ENCODE results near the gene ANK3. TPM values are rescaled to one million over a fixed set of nuclear protein-coding genes. Genes with fewer than 3 reads are reported as not detected.

The ANK3 gene
- total RNA-seq, 2 donors from 2014 or later: 55.4 to 126 TPM

GRCh38 chr10:60260321-60260720 is 129.4 kb downstream of the ANK3 start:
- no peak for ATAC-seq (ENCODE audit: insufficient number of reproducible peaks, low FRiP score, low read depth)
- no peaks in the 10 kb centered on the region for H3K4me1 ChIP-seq (ENCODE audit: control insufficient read depth in 1 of 2, low read depth in 2 of 2)

GRCh38 chr10:60258429-60258797 is 131.3 kb downstream of the ANK3 start:
- Histone ChIP-seq H3K27ac (no peak overlapping the region), H3K27me3 (replicated peaks; ENCODE audit: insufficient read depth) (no peaks in the 10 kb centered on the region), H3K9me3 (no peaks in the 10 kb centered on the region), H3K4me3 (no peak overlapping the region), H3K4me1 (ENCODE audit: control insufficient read depth in 1 of 2, low read depth in 2 of 2) (no peaks in the 10 kb centered on the region), H3K36me3 (no peaks in the 10 kb centered on the region)
- ATAC-seq (ENCODE audit: insufficient number of reproducible peaks, low FRiP score, low read depth) (no peak), DNase-seq (ENCODE audit: low spot score) (no peak)
- TF ChIP-seq, protein P1, sequence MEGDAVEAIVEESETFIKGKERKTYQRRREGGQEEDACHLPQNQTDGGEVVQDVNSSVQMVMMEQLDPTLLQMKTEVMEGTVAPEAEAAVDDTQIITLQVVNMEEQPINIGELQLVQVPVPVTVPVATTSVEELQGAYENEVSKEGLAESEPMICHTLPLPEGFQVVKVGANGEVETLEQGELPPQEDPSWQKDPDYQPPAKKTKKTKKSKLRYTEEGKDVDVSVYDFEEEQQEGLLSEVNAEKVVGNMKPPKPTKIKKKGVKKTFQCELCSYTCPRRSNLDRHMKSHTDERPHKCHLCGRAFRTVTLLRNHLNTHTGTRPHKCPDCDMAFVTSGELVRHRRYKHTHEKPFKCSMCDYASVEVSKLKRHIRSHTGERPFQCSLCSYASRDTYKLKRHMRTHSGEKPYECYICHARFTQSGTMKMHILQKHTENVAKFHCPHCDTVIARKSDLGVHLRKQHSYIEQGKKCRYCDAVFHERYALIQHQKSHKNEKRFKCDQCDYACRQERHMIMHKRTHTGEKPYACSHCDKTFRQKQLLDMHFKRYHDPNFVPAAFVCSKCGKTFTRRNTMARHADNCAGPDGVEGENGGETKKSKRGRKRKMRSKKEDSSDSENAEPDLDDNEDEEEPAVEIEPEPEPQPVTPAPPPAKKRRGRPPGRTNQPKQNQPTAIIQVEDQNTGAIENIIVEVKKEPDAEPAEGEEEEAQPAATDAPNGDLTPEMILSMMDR (IDR thresholded peaks at IDR 0.05): no peak

More at GRCh38 chr10:60260321-60260720, 129.4 kb downstream of the ANK3 start:
- H3K4me3 ChIP-seq: no peak overlapping the region
- H3K27me3 ChIP-seq (replicated peaks; ENCODE audit: insufficient read depth): no peaks in the 10 kb centered on the region
- no peaks in the 10 kb centered on the region for H3K36me3 ChIP-seq
- H3K9me3 ChIP-seq: no peaks in the 10 kb centered on the region
- no peak for DNase-seq (ENCODE audit: low spot score)
- no peak overlapping the region for H3K27ac ChIP-seq
- TF ChIP-seq, protein P1 (IDR thresholded peaks at IDR 0.05): no peak

DNA sequence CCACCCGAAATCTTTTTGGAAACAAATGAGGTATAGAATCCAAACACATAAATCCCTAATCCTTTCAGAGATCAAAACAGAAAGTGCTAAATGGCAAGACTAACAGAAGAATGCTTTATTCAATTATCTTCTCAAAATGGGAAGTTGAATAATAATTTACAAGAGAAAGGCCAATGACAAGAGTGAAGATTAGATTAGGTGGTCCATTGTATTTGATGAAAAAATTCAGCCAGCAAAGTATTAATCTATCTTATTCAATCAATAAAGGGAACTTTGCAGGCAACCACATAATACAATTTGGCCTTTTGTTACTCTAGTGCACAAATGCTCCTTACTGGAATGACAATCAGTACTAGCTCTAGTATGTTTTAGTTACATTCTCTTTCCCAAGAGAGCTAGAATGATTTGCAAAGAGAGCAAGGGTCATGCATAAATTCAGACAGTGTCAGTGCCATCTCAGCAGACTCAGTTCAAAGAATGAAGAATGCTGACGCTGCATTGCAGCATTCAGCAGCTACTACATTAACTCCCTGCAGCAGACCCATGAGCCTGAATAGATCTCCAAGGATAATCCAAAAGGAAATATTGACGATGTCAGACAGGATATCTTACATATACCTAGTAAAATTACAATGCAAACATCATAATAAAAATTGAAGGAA is 131.8 kb downstream of the ANK3 start:
- H3K27ac ChIP-seq: no peak overlapping the region
- ATAC-seq (ENCODE audit: insufficient number of reproducible peaks, low FRiP score, low read depth): no peak
- TF ChIP-seq, protein P1 (IDR thresholded peaks at IDR 0.05): no peak
- no peaks in the 10 kb centered on the region for H3K4me1 ChIP-seq (ENCODE audit: control insufficient read depth in 1 of 2, low read depth in 2 of 2)
- no peak for DNase-seq (ENCODE audit: low spot score)
- H3K4me3 ChIP-seq: no peak overlapping the region
- H3K36me3 ChIP-seq: no peaks in the 10 kb centered on the region
- H3K27me3 ChIP-seq (replicated peaks; ENCODE audit: insufficient read depth): no peaks in the 10 kb centered on the region
- H3K9me3 ChIP-seq: no peaks in the 10 kb centered on the region

- Histone ChIP-seq H3K36me3 (no peaks in the 10 kb centered on the region), H3K4me3 (no peak overlapping the region), H3K4me1 (ENCODE audit: control insufficient read depth in 1 of 2, low read depth in 2 of 2) (no peaks in the 10 kb centered on the region), H3K9me3 (no peaks in the 10 kb centered on the region), H3K27ac (no peak overlapping the region), H3K27me3 (replicated peaks; ENCODE audit: insufficient read depth) (no peaks in the 10 kb centered on the region)
- no peak for ATAC-seq (ENCODE audit: insufficient number of reproducible peaks, low FRiP score, low read depth)
- DNase-seq (ENCODE audit: low spot score): no peak
- TF ChIP-seq, protein P1 (IDR thresholded peaks at IDR 0.05): no peak
These were observed 134.9 kb downstream of the ANK3 start for GRCh38 chr10:60254776-60255175.

- H3K27ac ChIP-seq: no peak overlapping the region
- H3K36me3 ChIP-seq: no peaks in the 10 kb centered on the region
- H3K27me3 ChIP-seq (replicated peaks; ENCODE audit: insufficient read depth): no peaks in the 10 kb centered on the region
- TF ChIP-seq, protein P1 (IDR thresholded peaks at IDR 0.05): no peak
- no peak for DNase-seq (ENCODE audit: low spot score)
- no peaks in the 10 kb centered on the region for H3K4me1 ChIP-seq (ENCODE audit: control insufficient read depth in 1 of 2, low read depth in 2 of 2)
- H3K4me3 ChIP-seq: no peak overlapping the region
- H3K9me3 ChIP-seq: no peaks in the 10 kb centered on the region
- no peak for ATAC-seq (ENCODE audit: insufficient number of reproducible peaks, low FRiP score, low read depth)
These were observed 136.2 kb downstream of the ANK3 start for GRCh38 chr10:60253484-60253883.

Data from thoracic aorta (tissue), 2 donors.